Prostate gland (tissue), 2 donors: ENCODE measurements around the gene RGMB. TPM values are rescaled to one million over a fixed set of nuclear protein-coding genes. Genes with fewer than 3 reads are reported as not detected.

Experiments
- DNase-seq: peaks from one replicate; pipeline ENCODE4 v3.0.0-alpha.2; 2019; ENCODE audit warnings: low spot score
- H3K27ac ChIP-seq, 2 donors: fragments of 200-600 bp; sonication (generic); 2 replicates each; pipeline ENCODE4 v1.5.1; 2017 to 2019
- H3K27me3 ChIP-seq: fragments of 200-600 bp; sonication (generic); replicated peaks from 2 replicates; pipeline ENCODE4 v1.5.1; 2019; ENCODE audit not compliant: insufficient read depth
- H3K36me3 ChIP-seq, 2 donors: fragments of 200-600 bp; sonication (generic); 1 replicate in 1 of 2; 2 replicates in 1 of 2; pipeline versions ENCODE4 v1.5.1 to v1.8.1; 2017 to 2019
- H3K4me1 ChIP-seq: fragments of 200-600 bp; sonication (generic); replicated peaks from 2 replicates; pipeline ENCODE4 v1.5.1; 2019
- H3K4me3 ChIP-seq, 2 donors: fragments of 200-600 bp; sonication (generic); 2 replicates each; pipeline ENCODE4 v1.5.1; 2017 to 2019
- H3K9me3 ChIP-seq: fragments of 200-600 bp; sonication (generic); 2 replicates; pipeline ENCODE4 v1.5.1; 2017
- CTCF ChIP-seq, 4 experiments: fragments of 200-600 bp in 2 of 4; fragments of 450-650 bp in 2 of 4; sonication (generic) in 2 of 4; IDR thresholded peaks; 1 replicate in 3 of 4; 2 replicates in 1 of 4; pipeline ENCODE4 v1.5.1; 2016 to 2019; ENCODE audit warnings: antibody characterized with exemption in 4 of 4, mild to moderate bottlenecking in 2 of 4, moderate library complexity in 2 of 4
- POLR2A ChIP-seq: fragments of 450-650 bp; IDR thresholded peaks from one replicate; pipeline ENCODE4 v1.6.1; 2016; ENCODE audit warnings: antibody characterized with exemption, mild to moderate bottlenecking
- POLR2AphosphoS5 ChIP-seq: sonication (generic); formaldehyde crosslinking; IDR thresholded peaks from one replicate; pipeline ENCODE4 v1.6.1; 2017; ENCODE audit warnings: antibody characterized with exemption
- WGBS: methylation state at CpG from one replicate; pipeline ENCODE4 v1.1.5; 2018; 5-methylcytosine and 5-hydroxymethylcytosine counted together
- intact Hi-C: fragments of 100-400 bp; cut with DNase I; formaldehyde crosslinking; loops from one replicate; pipeline ENCODE4 v1.14.2; 2022
- total RNA-seq, 2 donors: library from RNA; depleted of rRNA; stranded (reverse); fragments of >200 nt; gene quantifications; one replicate each; pipeline ENCODE4 v1.1.0, GENCODE V29; 2016

RGMB gene
- total RNA-seq, 2 donors from 2014 or later = 56.5 to 62.2 TPM

- no peaks in the 10 kb centered on the region for H3K4me1 ChIP-seq
- no peak overlapping the region for H3K27ac ChIP-seq
- no peak for DNase-seq
- H3K27me3 ChIP-seq = no peaks in the 10 kb centered on the region
- WGBS = 40% methylated on average over 2 of the region's 2 CpGs
- intact Hi-C loops = no loop called here
- H3K36me3 ChIP-seq = no peaks in the 10 kb centered on the region
- no peak for TF ChIP-seq POLR2A
- TF ChIP-seq POLR2AphosphoS5 = no peak
- TF ChIP-seq CTCF (IDR thresholded peaks at IDR 0.05) = no peak
- no peaks in the 10 kb centered on the region for H3K9me3 ChIP-seq
- H3K4me3 ChIP-seq = no peak overlapping the region
Measured at GRCh38 chr5:98767581-98767980, 5.9 kb upstream of the RGMB start.

- TF ChIP-seq CTCF (IDR thresholded peaks at IDR 0.05) (peak; percentile 32 to 68 (median 55)), POLR2A (no peak), POLR2AphosphoS5 (no peak)
- Histone ChIP-seq H3K9me3 (no peaks in the 10 kb centered on the region), H3K36me3 (no peaks in the 10 kb centered on the region), H3K27me3 (no peaks in the 10 kb centered on the region), H3K4me1 (no peaks in the 10 kb centered on the region), H3K27ac (peak overlapping the region; percentile 64 to 70), H3K4me3 (peak overlapping the region; percentile 51 to 55)
- intact Hi-C loops = no loop called here
- WGBS = under 1% methylated on average over 34 of the region's 34 CpGs
- no peak for DNase-seq
Measured at GRCh38 chr5:98768160-98768959, 5.1 kb upstream of the RGMB start.

GRCh38 chr5:98768960-98769209, 4.6 kb upstream of the RGMB start:
- no peak for DNase-seq
- intact Hi-C loops = no loop called here
- WGBS = 2% methylated on average over 7 of the region's 31 CpGs
- no peaks in the 10 kb centered on the region for H3K27me3 ChIP-seq
- no peaks in the 10 kb centered on the region for H3K9me3 ChIP-seq
- H3K4me1 ChIP-seq = no peaks in the 10 kb centered on the region
- TF ChIP-seq CTCF (IDR thresholded peaks at IDR 0.05) (peak in 3 of 4 experiments; percentile 50 to 77 (median 63)), POLR2A (no peak)
- peak overlapping the region; percentile 51 to 55 for H3K4me3 ChIP-seq
- no peaks in the 10 kb centered on the region for H3K36me3 ChIP-seq
- H3K27ac ChIP-seq = peak overlapping the region; percentile 64 to 70

GRCh38 chr5:98769210-98769958, 4.1 kb upstream of the RGMB start:
- H3K27ac ChIP-seq = peak overlapping the region; percentile 64 to 70
- H3K36me3 ChIP-seq = no peaks in the 10 kb centered on the region
- H3K9me3 ChIP-seq = no peaks in the 10 kb centered on the region
- DNase-seq = no peak
- TF ChIP-seq CTCF (IDR thresholded peaks at IDR 0.05) (peak in 2 of 4 experiments; percentile 7 to 74), POLR2AphosphoS5 (no peak)
- peak overlapping the region; percentile 51 to 55 for H3K4me3 ChIP-seq
- intact Hi-C loops = no loop called here
- no peaks in the 10 kb centered on the region for H3K4me1 ChIP-seq
- 0% methylated on average over 48 of the region's 55 CpGs for WGBS
- no peaks in the 10 kb centered on the region for H3K27me3 ChIP-seq

- Histone ChIP-seq H3K4me1 (no peaks in the 10 kb centered on the region), H3K27ac (peak overlapping the region; percentile 64 to 70), H3K4me3 (peak overlapping the region; percentile 51 to 55), H3K27me3 (no peaks in the 10 kb centered on the region), H3K36me3 (no peaks in the 10 kb centered on the region), H3K9me3 (no peaks in the 10 kb centered on the region)
- intact Hi-C loops = loop anchor here (5.0 to 10.0 kb wide), 4 partner anchors 338 to 1963 kb away; partner anchors contain the start of genes ERAP1 and RIOK2
- TF ChIP-seq CTCF (IDR thresholded peaks at IDR 0.05) = no peak
- TF ChIP-seq POLR2A = no peak
- TF ChIP-seq POLR2AphosphoS5 = no peak
- 0% methylated on average over 8 of the region's 12 CpGs for WGBS
- no peak for DNase-seq
Measured at GRCh38 chr5:98769959-98770208, 3.6 kb upstream of the RGMB start.
